ENCODE measurements around the gene CEBPZOS.

CEBPZOS gene

DNA sequence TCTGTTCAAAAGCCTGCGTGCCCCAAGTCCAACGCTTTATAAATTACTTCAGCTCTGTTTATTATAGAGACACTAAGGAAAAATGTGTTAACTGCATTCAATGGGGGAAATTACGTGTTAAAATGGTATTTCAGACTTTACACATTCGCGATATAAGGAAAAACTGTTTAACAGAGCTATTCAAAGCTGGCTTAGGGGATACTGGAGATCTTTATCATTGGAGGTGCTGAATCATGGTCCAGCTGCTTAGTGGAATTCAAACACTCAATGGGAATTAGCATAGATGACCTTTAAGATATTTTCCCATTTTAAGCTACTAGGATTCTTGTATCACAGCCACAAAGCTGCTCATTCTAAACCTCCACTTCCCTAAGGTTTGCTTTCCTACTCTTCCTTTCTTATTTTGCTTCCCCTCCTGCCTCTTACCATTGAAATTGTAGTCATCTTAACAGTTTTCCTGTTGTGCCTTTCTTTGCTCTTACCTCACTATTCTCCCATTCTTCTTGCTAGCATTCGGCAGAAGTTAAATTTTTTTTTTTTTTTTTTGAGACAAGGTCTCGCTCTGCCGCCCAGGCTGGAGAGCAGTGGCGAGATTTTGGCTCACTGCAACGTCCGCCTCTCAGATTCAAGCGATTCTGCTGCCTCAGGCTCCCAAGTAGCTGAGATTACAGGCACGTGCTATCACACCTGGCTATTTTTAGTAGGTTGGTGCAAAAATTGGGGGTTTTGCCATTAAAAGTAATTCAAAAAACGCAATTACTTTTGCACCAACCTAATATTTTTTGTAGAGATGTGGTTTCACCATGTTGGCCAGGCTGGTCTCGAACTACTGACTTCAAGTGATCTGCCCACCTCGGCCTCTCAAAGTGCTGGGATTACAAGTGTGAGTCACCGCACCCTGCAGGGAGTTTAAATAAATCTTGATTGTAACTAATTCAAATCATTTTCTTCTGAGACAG is 14.3 kb upstream of the CEBPZOS start:
- H3K27ac ChIP-seq (ENCODE audit: extremely low read depth, low read depth, low read length) = no peak overlapping the region
- H3K36me3 ChIP-seq (ENCODE audit: control insufficient read depth in 2 of 2, insufficient read depth in 1 of 2, low read length in 2 of 2) = no peaks in the 10 kb centered on the region
- TF ChIP-seq ZFHX2 (tag by site-specific recombination; conservative IDR thresholded peaks at IDR 0.05) = no peak
- no peak for TF ChIP-seq ZNF621 (tag by site-specific recombination; IDR thresholded peaks at IDR 0.05)
- TF ChIP-seq ZNF610 (tag by site-specific recombination; IDR thresholded peaks at IDR 0.05; ENCODE audit: borderline replicate concordance) = no peak
- no peak for TF ChIP-seq ZNF629 (tag by site-specific recombination; IDR thresholded peaks at IDR 0.05)
- no peak for TF ChIP-seq ZNF174 (tag by site-specific recombination; IDR thresholded peaks at IDR 0.05)
- no peak for TF ChIP-seq ZNF354C (tag by site-specific recombination; IDR thresholded peaks at IDR 0.05; ENCODE audit: borderline replicate concordance, low read depth)
- TF ChIP-seq YY1 (tag by site-specific recombination; IDR thresholded peaks at IDR 0.05) = no peak
- no peak for TF ChIP-seq ZNF132 (tag by site-specific recombination; IDR thresholded peaks at IDR 0.05; ENCODE audit: borderline replicate concordance)
- TF ChIP-seq FEZF1 (tag by site-specific recombination; IDR thresholded peaks at IDR 0.05) = no peak
- no peak for TF ChIP-seq ZNF660 (tag by site-specific recombination; IDR thresholded peaks at IDR 0.05)
- no peak for TF ChIP-seq ZNF664 (tag by site-specific recombination; IDR thresholded peaks at IDR 0.05)
- TF ChIP-seq, protein P1, sequence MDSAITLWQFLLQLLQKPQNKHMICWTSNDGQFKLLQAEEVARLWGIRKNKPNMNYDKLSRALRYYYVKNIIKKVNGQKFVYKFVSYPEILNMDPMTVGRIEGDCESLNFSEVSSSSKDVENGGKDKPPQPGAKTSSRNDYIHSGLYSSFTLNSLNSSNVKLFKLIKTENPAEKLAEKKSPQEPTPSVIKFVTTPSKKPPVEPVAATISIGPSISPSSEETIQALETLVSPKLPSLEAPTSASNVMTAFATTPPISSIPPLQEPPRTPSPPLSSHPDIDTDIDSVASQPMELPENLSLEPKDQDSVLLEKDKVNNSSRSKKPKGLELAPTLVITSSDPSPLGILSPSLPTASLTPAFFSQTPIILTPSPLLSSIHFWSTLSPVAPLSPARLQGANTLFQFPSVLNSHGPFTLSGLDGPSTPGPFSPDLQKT (IDR thresholded peaks at IDR 0.05; ENCODE audit: borderline replicate concordance, low read depth, low read length) = no peak
- TF ChIP-seq, protein P2, sequence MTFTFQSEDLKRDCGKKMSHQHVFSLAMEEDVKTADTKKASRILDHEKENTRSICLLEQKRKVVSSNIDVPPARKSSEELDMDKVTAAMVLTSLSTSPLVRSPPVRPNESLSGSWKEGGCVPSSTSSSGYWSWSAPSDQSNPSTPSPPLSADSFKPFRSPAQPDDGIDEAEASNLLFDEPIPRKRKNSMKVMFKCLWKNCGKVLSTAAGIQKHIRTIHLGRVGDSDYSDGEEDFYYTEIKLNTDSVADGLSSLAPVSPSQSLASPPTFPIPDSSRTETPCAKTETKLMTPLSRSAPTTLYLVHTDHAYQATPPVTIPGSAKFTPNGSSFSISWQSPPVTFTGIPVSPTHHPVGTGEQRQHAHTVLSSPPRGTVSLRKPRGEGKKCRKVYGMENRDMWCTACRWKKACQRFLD (tag by site-specific recombination; IDR thresholded peaks at IDR 0.05) = no peak
- no peak for TF ChIP-seq ZNF184 (tag by site-specific recombination; IDR thresholded peaks at IDR 0.05)
- TF ChIP-seq ZNF175 (tag by site-specific recombination; IDR thresholded peaks at IDR 0.05) = no peak
- no peaks in the 10 kb centered on the region for H3K9me3 ChIP-seq (ENCODE audit: control insufficient read depth, insufficient read depth, low read depth, low read length)
- ChIA-PET POLR2A (no interaction called here), CTCF (interaction anchor here (0.6 to 1.5 kb wide), 2 partner anchors 13 to 367 kb away, joined by 4 to 5 read pairs; no protein-coding TSS in a partner anchor)
- no peak overlapping the region for H3K4me3 ChIP-seq (ENCODE audit: low read depth, low read length)
- no peaks in the 10 kb centered on the region for H3K4me1 ChIP-seq (ENCODE audit: control insufficient read depth, insufficient read depth, low read length)

DNA sequence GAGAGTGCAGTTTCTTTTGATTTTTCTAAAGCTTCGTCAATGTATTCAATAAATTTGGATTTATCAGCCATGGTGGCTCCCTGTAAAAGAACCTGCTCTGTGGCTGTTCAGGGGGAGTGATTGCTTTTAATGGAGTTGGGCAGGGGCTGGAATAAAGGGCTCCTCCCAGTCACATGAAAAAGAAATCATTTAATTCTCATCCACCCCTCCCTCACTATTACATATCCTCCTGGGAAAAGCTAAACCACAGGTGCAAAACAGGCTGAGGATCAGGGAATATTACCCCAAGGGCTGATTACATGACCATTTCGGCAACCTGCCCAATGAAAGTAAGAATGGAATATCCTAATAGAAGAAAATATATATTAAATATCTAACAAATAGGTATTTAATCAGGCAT is 7.7 kb upstream of the CEBPZOS start, which contains the start of gene SULT6B1:
Gene SULT6B1 (minus strand): TSS at position 101 of the 400 bp plus-strand sequence. CDS start 30 bp downstream, at position 71.
- POLR2A ChIA-PET = interaction anchor here (0.9 kb wide), 1 partner anchor 43 kb away, joined by 3 read pairs; the partner anchor contains the start of genes CEBPZ and NDUFAF7
- no peaks in the 10 kb centered on the region for H3K36me3 ChIP-seq (ENCODE audit: control insufficient read depth in 2 of 2, insufficient read depth in 1 of 2, low read length in 2 of 2)
- CTCF ChIA-PET = interaction anchor here (1.2 kb wide), 2 partner anchors 10 to 12 kb away, joined by 3 read pairs; no protein-coding TSS in a partner anchor

More for the DNA sequence above, 7.7 kb upstream of the CEBPZOS start, which contains the start of gene SULT6B1:
- Histone ChIP-seq H3K27ac (ENCODE audit: extremely low read depth, low read depth, low read length) (no peak within 1 kb of the TSS), H3K9me3 (ENCODE audit: control insufficient read depth, insufficient read depth, low read depth, low read length) (no peaks in the 10 kb centered on the region), H3K4me3 (ENCODE audit: low read depth, low read length) (no peak within 1 kb of the TSS), H3K4me1 (ENCODE audit: control insufficient read depth, insufficient read depth, low read length) (peaks cover 6% of the 10 kb centered on the region; the same call in 1 of the 2 replicates)
- TF ChIP-seq, protein P3, sequence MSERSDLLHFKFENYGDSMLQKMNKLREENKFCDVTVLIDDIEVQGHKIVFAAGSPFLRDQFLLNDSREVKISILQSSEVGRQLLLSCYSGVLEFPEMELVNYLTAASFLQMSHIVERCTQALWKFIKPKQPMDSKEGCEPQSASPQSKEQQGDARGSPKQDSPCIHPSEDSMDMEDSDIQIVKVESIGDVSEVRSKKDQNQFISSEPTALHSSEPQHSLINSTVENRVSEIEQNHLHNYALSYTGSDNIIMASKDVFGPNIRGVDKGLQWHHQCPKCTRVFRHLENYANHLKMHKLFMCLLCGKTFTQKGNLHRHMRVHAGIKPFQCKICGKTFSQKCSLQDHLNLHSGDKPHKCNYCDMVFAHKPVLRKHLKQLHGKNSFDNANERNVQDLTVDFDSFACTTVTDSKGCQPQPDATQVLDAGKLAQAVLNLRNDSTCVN (tag by site-specific recombination; optimal IDR thresholded peaks at IDR 0.05) = no peak
- TF ChIP-seq, protein P4, sequence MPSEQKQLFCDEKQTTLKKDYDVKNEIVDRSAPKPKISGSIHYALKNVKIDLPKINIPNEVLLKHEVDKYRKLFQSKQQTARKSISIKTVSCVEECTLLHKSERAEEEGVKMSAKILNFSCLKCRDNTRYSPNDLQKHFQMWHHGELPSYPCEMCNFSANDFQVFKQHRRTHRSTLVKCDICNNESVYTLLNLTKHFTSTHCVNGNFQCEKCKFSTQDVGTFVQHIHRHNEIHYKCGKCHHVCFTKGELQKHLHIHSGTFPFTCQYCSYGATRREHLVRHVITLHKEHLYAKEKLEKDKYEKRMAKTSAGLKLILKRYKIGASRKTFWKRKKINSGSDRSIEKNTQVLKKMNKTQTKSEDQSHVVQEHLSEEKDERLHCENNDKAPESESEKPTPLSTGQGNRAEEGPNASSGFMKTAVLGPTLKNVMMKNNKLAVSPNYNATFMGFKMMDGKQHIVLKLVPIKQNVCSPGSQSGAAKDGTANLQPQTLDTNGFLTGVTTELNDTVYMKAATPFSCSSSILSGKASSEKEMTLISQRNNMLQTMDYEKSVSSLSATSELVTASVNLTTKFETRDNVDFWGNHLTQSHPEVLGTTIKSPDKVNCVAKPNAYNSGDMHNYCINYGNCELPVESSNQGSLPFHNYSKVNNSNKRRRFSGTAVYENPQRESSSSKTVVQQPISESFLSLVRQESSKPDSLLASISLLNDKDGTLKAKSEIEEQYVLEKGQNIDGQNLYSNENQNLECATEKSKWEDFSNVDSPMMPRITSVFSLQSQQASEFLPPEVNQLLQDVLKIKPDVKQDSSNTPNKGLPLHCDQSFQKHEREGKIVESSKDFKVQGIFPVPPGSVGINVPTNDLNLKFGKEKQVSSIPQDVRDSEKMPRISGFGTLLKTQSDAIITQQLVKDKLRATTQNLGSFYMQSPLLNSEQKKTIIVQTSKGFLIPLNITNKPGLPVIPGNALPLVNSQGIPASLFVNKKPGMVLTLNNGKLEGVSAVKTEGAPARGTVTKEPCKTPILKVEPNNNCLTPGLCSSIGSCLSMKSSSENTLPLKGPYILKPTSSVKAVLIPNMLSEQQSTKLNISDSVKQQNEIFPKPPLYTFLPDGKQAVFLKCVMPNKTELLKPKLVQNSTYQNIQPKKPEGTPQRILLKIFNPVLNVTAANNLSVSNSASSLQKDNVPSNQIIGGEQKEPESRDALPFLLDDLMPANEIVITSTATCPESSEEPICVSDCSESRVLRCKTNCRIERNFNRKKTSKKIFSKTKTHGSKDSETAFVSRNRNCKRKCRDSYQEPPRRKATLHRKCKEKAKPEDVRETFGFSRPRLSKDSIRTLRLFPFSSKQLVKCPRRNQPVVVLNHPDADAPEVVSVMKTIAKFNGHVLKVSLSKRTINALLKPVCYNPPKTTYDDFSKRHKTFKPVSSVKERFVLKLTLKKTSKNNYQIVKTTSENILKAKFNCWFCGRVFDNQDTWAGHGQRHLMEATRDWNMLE (tag by site-specific recombination; conservative IDR thresholded peaks at IDR 0.05; ENCODE audit: low read depth) = no peak
- TF ChIP-seq, protein P5, sequence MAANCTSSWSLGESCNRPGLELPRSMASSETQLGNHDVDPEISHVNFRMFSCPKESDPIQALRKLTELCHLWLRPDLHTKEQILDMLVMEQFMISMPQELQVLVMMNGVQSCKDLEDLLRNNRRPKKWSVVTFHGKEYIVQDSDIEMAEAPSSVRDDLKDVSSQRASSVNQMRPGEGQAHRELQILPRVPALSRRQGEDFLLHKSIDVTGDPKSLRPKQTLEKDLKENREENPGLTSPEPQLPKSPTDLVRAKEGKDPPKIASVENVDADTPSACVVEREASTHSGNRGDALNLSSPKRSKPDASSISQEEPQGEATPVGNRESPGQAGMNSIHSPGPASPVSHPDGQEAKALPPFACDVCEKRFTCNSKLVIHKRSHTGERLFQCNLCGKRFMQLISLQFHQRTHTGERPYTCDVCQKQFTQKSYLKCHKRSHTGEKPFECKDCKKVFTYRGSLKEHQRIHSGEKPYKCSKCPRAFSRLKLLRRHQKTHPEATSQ (tag by site-specific recombination; IDR thresholded peaks at IDR 0.05) = no peak
- TF ChIP-seq SCRT1 (tag by site-specific recombination; IDR thresholded peaks at IDR 0.05; ENCODE audit: borderline replicate concordance) (no peak), ZNF324 (tag by site-specific recombination; IDR thresholded peaks at IDR 0.05) (no peak), OSR2 (tag by site-specific recombination; IDR thresholded peaks at IDR 0.05) (no peak), ZNF211 (tag by site-specific recombination; IDR thresholded peaks at IDR 0.05; ENCODE audit: low read depth) (no peak)

All from HEK293 (cell line).